ENCODE measurements around the gene INTS12.

INTS12 gene

DNA sequence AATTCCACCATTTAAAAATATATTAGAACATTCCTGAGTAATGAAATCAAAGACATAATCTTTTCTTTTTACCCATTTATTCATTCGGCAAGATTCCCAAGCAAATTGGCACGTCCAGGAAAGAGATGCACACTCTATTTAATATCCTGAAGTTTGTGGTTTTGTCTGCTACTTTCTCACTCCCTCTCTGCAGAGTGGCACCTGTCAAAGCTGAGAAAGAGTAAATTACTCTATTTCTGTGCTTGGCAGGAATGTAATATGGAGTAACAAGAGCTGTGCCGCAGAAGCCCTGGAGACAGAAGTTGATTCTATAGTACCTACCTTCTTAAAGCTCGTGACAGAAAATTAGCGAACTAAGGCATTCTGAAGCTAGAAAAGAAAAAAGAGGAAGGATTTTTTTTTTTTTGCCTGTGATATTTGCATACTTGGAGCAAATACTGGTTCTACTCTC is 5.6 kb upstream of the INTS12 start:
- no peaks in the 10 kb centered on the region for H3K9me3 ChIP-seq (replicated peaks; ENCODE audit: insufficient read depth, low read length)
- no peak for TF ChIP-seq CTCF (IDR thresholded peaks at IDR 0.05; ENCODE audit: low read length)
- TF ChIP-seq EZH2phosphoT487 (IDR thresholded peaks at IDR 0.05; ENCODE audit: low read length) = no peak
- TF ChIP-seq EZH2 (optimal IDR thresholded peaks at IDR 0.05; ENCODE audit: low read depth, low read length) = no peak
- peak overlapping the region; percentile 43; the same call in 1 of the 2 replicates for H3K27ac ChIP-seq (ENCODE audit: low read length)
- peak overlapping the region; percentile 57 for H3K4me3 ChIP-seq (ENCODE audit: low read length)
- peaks cover 14% of the 10 kb centered on the region for H3F3A ChIP-seq (ENCODE audit: insufficient read depth, low read length)
- peaks cover 36% of the 10 kb centered on the region for H3K79me2 ChIP-seq (ENCODE audit: low read length)
- H3K36me3 ChIP-seq (replicated peaks; ENCODE audit: insufficient read depth, low read length) = no peaks in the 10 kb centered on the region
- H3K9ac ChIP-seq (ENCODE audit: low read length) = peak overlapping the region; percentile 39; the same call in 1 of the 2 replicates
- no peaks in the 10 kb centered on the region for H3K9me2 ChIP-seq (replicated peaks; ENCODE audit: insufficient read depth, low read length)
- peak overlapping the region; percentile 87 for H3K4me2 ChIP-seq (ENCODE audit: low read depth, low read length)
- no peaks in the 10 kb centered on the region for H3K27me3 ChIP-seq (replicated peaks; ENCODE audit: insufficient read depth, low read length)
- peak; percentile 50 for DNase-seq
- no peaks in the 10 kb centered on the region for H4K20me1 ChIP-seq (ENCODE audit: insufficient read depth, low read length)
- H2AFZ ChIP-seq (ENCODE audit: low read length) = peak overlapping the region; percentile 35
- H3K4me1 ChIP-seq (ENCODE audit: low read length) = peaks cover 7% of the 10 kb centered on the region; the same call in 1 of the 2 replicates

DNA sequence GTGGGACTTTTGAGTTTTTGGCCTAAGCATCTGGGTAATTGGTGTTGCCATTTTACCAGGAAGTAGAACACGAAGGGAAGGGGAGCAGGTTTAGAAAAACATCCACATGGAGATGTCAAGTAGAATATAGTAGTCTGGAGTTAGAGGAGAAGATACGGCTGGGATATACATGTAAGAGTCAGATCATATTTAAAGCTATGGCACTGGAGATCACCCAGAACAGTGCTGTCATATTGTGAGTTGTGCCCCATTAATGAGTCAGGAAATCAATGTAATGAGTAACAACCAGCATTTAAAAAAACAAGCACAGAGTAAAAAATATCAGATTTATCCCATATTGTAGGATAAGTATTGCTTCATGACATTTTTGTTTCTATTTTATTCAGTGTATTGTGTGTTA is 4.3 kb upstream of the INTS12 start:
- H3K36me3 ChIP-seq (replicated peaks; ENCODE audit: insufficient read depth, low read length) = no peaks in the 10 kb centered on the region
- no peak for TF ChIP-seq EZH2 (optimal IDR thresholded peaks at IDR 0.05; ENCODE audit: low read depth, low read length)
- no peak for TF ChIP-seq CTCF (IDR thresholded peaks at IDR 0.05; ENCODE audit: low read length)
- H3K9ac ChIP-seq (ENCODE audit: low read length) = no peak overlapping the region
- H3K4me1 ChIP-seq (ENCODE audit: low read length) = peaks cover 7% of the 10 kb centered on the region; the same call in 1 of the 2 replicates
- DNase-seq = no peak
- peaks cover 14% of the 10 kb centered on the region for H3F3A ChIP-seq (ENCODE audit: insufficient read depth, low read length)
- H3K79me2 ChIP-seq (ENCODE audit: low read length) = peaks cover 48% of the 10 kb centered on the region
- no peaks in the 10 kb centered on the region for H3K9me2 ChIP-seq (replicated peaks; ENCODE audit: insufficient read depth, low read length)
- H3K4me3 ChIP-seq (ENCODE audit: low read length) = no peak overlapping the region
- H3K27ac ChIP-seq (ENCODE audit: low read length) = no peak overlapping the region
- no peak overlapping the region for H3K4me2 ChIP-seq (ENCODE audit: low read depth, low read length)
- no peaks in the 10 kb centered on the region for H3K9me3 ChIP-seq (replicated peaks; ENCODE audit: insufficient read depth, low read length)
- H2AFZ ChIP-seq (ENCODE audit: low read length) = no peak overlapping the region
- H3K27me3 ChIP-seq (replicated peaks; ENCODE audit: insufficient read depth, low read length) = no peaks in the 10 kb centered on the region
- H4K20me1 ChIP-seq (ENCODE audit: insufficient read depth, low read length) = no peaks in the 10 kb centered on the region

GRCh38 chr4:105710678-105711077 is 2.2 kb upstream of the INTS12 start:
- Histone ChIP-seq H3K9me2 (replicated peaks; ENCODE audit: insufficient read depth, low read length) (no peaks in the 10 kb centered on the region), H3K27me3 (replicated peaks; ENCODE audit: insufficient read depth, low read length) (no peaks in the 10 kb centered on the region), H3K4me2 (ENCODE audit: low read depth, low read length) (no peak overlapping the region), H3K79me2 (ENCODE audit: low read length) (peaks cover 68% of the 10 kb centered on the region), H3K27ac (ENCODE audit: low read length) (no peak overlapping the region), H3K9me3 (replicated peaks; ENCODE audit: insufficient read depth, low read length) (no peaks in the 10 kb centered on the region), H4K20me1 (ENCODE audit: insufficient read depth, low read length) (no peaks in the 10 kb centered on the region), H3F3A (ENCODE audit: insufficient read depth, low read length) (peaks cover 14% of the 10 kb centered on the region), H3K9ac (ENCODE audit: low read length) (no peak overlapping the region), H3K36me3 (replicated peaks; ENCODE audit: insufficient read depth, low read length) (no peaks in the 10 kb centered on the region), H2AFZ (ENCODE audit: low read length) (no peak overlapping the region), H3K4me1 (ENCODE audit: low read length) (peaks cover 16% of the 10 kb centered on the region; the same call in 1 of the 2 replicates), H3K4me3 (ENCODE audit: low read length) (no peak overlapping the region)
- no peak for DNase-seq
- TF ChIP-seq EZH2 (optimal IDR thresholded peaks at IDR 0.05; ENCODE audit: low read depth, low read length) = no peak
- no peak for TF ChIP-seq EZH2phosphoT487 (IDR thresholded peaks at IDR 0.05; ENCODE audit: low read length)
- TF ChIP-seq CTCF (IDR thresholded peaks at IDR 0.05; ENCODE audit: low read length) = no peak
